ENCODE results near the gene ZNF77.
"Not testable (repeated sequence)": the region's sequence is repeated elsewhere in the genome, so short reads cannot be mapped to it uniquely, and the experiment has no call there.

Gene ZNF77

DNA sequence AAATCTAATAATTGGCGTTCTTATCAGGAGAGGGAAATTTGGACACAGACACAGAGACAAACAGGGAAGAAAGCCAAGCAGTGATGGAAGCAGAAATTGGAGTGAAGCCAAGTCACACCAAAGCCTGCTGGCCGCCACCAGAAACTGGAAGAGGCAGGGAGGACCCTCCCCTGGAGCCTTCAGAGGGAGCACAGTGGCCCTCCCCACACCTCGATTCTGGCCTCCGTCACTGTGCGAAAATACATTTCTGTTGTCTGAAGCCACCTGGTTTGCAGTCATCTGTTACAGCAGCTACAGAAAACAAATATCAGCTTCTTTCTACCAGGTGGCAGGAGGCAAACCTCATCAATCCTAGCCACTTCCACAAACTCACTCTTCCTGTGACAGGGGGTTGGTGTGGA, 24.3 kb upstream of the ZNF77 start:
- DNase-seq = no peak

DNA sequence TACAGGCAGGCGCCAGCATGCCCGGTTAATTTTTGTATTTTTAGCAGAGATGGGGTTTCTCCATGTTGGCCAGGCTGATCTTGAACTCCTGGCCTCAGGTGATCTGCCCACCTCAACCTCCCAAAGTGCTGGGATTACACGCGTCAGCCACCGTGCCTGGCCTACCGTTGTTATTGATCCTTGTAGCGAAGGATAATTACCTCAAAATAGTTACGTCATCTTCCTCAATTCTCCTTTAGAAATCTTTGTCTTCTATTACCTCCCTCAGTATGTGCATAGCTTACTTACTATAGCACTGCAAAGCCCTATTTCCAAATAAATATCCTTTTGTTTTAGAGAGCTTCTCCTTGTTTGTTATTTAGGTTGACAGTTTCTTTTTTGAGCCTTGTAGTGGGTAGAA, 23.2 kb upstream of the ZNF77 start:
- DNase-seq = no peak

DNA sequence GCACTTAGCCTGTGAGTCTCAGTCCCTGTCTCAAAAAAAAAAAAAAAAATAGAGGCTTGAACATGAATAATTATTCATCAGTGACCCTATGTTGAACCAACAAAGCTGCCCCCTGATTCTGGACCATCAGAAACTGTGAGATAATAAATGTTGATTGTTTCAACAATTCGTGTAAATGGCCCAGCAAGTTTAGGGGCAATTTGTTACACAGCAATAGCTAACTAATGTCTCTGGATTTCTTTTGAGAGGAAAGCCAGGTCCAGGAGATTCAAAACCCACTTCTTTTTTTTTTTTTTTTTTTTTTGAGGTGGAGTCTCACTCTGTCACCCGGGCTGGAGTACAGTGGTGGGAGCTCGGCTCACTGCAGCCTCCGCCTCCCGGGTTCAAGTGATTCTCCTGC, 20.1 kb upstream of the ZNF77 start:
- no peak for DNase-seq

DNA sequence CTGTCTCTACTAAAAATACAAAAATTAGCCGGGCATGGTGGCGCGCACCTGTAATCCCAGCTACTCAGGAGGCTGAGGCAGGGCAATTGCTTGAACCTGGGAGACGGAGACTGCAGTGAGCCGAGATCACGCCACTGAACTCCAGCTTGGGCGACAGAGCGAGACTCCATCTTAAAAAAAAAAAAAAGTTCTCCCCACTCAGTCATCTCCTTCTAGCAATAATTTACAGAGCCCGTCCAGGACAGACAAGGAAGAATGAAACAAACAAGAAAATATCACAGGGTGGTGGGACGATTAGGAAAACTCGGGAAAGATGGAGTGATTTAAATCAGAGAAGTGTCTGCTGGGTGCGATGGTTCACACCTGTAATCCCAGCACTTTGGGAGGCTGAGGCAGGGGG, 18.9 kb upstream of the ZNF77 start:
- DNase-seq = not testable (repeated sequence)

DNA sequence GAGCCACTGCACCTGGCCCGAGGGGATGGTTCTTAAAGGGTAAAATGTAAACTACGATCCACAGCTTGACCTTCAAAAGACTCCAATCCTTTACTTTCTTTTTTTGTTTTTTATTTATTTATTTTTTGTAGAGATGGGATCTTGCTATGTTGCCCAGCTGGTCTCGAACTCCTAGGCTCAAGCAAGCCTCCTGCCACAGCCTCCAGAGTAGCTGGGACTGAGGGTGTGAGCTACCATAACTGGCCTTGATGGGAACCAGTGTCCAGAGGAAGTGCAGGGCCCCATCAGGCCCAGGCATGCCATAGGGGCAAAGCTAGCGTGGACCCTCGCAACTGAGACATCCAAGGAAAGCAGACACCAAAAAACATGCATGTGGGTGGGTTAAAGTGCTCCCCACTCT, 18.4 kb upstream of the ZNF77 start:
- DNase-seq = no peak

DNA sequence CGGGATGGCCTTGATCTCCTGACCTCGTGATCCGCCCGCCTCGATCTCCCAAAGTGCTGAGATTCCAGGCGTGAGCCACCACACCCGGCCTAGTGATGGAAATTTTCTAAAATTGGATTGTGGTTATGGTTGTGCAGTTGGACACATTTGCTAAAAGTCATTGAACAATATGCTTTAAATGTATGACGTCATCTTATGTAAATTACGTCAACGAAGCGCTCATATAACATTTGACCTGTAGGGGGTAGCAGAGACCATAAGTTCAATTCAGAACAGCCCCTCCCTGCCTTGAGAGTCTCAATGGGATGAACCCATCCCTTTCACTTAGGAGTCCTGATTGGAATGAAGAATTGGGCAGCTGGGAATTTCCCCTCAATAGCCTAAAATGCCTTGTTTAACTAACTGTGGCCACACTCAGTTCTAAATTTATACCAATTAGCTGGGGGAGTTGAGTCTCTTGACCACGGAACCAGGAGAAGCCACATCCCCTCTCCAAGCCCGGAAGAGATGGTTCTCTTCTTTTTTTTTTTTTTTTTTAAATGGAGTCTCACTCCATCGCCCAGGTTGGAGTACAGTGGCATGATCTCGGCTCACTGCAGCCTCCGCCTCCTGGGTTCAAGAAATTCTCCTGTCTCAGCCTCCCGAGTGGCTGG, 17.4 kb upstream of the ZNF77 start:
- no peak for DNase-seq

DNA sequence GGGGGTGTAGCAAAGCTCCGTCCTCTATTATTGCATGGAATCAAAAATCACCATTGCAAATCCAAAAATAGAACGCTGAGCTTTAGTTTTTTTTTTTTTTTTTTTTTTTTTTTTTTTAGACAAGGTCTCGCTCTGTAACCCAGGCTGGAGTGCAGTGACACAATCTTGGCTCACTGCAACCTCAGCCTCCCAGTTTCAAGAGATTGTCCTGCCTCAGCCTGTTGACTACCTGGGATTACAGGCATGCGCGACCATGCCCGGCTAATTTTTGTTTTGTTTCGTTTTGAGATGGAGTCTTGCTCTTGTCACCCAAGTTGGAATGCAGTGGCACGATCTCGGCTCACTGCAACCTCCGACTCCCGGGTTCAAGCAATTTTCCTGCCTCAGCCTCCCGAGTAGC, 15.3 kb upstream of the ZNF77 start:
- no peak for DNase-seq

DNA sequence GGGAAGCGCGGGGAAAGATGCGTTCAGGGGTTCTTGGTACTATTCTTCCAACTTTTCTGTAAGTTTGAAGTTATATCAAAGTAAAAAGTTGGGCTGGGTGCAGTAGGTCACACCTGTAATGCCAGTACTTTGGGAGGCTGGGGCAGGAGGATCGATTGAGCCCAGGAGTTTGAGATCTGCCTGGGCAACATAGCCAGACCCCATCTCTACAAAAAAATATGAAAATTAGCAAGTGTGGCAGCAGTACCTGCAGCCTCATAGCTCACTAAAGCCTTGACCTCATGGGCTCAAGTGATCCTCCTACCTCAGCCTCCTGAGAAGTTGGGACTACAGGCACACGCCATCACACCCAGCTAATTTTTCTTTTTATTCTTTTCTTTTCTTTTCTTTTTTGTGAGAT, 12.4 kb upstream of the ZNF77 start:
- DNase-seq = no peak

DNA sequence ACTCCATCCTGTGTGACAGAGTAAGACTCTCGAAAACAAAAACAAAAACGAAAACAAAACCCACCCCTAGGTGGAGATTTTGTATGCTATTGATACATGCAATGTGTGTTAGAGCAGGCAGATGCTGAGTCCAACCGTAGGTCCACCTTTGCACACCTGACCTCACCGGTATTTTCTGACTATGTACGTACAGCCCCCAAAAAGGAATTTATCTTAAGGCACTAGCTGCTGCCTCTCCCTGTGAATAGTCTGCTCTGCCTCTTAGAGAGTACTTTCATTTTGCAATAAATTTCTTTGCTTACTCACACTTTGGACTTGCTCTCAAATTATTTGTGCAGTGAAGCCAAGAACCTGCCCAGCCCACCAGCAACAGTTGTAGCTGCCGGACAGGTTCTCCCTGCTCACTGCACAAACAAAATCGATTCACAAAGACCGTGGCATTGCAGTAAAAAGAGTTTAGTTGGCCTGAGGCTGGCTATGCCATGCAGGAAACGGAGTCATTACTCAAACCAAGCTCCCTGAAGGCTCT, 8.2 kb upstream of the ZNF77 start:
- no peak for DNase-seq

DNA sequence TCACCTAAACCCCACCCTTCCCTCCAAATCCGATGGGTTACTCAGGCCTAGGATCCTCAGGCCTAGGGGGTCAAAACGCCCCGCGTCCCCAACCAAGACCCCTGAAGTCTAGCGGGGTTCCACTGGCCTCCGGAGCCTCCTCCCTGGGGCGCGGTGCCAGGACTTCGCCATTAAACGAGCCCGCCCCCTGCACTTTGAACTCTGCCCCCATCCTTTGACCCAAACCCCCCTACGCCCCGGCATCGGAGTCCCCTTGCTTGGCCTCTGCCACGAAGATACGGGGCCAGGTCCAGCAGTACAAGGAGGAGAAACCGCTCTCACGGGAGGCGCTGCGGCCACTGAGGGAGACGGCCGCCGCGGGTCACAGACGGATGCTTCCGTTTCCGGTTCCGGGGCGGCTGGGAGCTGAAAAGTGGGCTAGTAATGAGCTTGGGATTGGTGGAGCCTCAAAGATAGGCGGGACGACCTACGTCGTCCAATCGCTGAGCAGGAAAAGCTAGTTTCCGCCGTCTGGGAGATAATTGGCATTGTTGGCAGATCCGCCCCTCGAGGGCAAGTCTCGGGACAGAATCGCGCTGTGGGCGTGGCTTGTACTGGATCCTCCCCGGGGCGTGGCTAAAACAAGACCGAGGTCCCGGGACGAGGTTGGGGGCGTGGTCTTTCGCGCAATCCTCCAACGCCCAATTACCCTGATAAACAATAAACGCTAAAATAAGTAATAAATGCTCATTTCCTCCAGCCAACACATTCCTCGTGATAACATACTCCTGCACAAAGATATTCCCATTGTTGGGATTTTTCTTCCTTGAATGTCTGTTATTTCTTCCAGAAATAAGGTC, 5.7 kb upstream of the ZNF77 start:
- DNase-seq = peak; percentile 99

DNA sequence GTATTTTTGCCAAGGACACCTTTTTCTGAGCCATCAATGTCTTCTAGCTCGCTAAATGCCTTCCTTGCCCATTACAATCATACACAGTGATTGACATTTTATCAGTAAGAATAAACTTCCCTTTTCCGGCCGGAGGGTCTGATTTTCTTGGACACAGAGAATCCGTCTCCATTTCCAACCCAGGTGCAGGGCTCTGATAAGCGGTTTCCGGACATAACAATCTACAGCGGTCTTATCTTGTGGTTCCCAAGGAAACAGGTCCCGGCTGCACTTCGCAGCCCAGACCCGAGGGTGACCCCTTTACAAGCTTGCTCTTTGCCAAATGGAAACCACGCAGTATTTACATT, 5.1 kb upstream of the ZNF77 start:
- DNase-seq = no peak

DNA sequence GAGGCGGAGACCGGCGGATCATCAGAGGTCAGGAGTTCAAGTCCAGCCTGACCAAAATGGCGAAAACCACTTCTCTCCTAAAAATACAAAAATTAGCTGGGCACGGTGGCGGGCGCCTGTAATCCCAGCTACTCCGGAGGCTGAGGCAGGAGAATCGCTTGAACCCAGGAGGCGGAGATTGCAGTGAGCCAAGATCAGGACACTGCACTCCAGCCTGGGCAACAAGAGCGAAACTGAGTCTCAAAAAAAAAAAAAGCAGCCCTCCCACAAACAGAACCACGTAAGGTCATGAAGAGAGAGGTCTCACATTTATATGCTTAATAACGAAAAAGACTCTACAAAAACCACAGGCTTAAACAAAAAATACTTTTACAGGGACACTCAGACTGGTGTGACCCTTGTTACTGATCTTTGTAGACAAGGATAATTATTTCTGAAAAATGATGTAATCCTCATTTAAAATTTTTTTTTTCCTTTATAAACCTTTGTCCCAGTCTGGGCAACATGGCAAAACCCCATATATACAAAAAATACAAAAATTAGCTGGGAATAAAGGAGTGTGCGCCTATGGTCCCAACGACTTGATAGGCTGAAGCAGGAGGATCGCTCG, 909 bp upstream of the ZNF77 start:
- DNase-seq = no peak

DNA sequence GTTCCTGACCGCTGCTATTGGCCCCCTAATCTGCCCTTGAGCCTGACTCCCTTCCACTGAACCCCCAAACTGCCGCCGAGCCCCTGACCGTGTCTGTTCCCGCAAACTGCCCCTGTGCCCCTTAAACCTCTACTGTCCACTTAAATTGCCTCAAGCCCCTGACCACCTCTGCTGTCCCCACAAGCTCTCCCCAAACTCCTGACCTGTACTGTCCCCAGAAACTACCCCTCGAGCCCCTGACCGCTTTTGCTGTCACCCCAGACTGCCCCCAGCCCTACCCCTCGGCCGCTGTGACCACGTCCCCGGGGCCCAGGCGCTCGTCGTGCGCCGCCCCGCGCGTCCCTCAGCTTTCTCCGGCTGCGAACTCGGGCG, 382 bp downstream of the ZNF77 start:
- no peak for DNase-seq

DNA sequence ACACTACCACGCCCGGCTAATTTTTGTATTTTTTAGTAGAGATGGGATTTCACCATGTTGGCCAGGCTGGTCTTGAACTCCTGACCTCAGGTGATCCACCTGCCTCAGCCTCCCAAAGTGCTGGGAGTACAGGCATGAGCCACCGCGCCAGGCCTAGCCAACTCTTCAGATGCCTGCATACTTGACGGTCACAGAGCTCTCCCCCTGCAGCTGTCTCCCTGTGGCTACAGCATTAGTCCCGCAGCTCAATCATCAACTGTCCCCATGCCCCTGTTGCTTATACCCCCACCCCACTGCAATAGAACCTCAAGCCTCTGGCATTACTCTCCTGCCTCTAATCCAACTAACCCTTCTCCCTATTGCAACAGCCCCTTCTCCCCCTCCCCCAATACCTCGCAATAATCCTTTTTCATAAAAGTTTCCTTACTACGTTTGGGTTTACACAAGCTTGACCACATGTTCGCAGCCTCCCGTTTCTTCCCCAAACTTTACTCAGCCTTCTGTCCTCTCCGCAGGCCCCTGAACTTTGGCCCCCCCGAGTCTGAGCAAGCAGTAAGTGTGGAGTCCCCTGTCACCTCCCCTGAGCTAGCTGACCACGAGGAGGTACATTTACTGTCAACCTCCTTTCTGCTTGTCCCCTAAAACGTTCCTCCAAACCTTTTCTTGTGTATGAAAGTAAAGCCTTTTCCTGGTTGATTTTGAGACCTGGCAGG, 1.7 kb downstream of the ZNF77 start:
- DNase-seq = no peak

DNA sequence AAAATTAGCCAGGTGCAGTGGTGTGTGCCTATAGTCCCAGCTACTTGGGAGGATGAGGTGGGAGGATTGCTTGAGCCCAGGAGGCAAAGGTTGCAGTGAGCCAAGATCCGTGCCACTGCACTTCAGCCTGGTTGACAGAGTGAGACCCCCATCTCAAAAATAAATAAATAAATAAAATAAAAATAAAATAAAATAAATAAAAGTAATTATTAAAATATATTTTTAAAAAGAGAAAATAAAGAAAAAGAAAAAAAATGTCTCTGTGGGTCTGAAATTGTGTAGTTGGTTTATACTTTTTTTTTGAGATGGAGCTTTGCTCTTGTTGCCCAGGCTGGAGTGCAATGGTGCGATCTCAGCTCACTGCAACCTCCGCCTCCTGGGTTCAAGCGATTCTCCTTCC, 8.9 kb downstream of the ZNF77 start:
- DNase-seq = not testable (repeated sequence)

DNA sequence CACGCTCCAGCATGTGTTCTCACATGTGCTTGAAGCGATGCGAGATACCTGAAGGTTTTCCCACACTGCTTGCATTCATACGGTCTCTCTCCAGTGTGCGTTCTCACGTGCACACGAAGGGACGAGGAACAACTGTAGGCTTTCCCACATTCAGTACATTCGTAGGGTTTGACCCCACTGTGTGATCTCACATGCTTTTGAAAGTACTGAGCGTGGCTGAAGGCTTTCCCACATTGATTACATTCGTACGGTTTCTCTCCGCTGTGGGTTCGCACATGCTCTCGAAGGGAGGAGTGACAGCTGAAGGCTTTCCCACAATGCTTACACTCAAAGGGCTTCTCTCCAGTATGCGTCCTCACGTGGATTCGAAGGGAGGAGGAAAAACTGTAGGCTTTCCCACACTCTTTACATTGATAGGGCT, 11.3 kb downstream of the ZNF77 start:
- no peak for DNase-seq

DNA sequence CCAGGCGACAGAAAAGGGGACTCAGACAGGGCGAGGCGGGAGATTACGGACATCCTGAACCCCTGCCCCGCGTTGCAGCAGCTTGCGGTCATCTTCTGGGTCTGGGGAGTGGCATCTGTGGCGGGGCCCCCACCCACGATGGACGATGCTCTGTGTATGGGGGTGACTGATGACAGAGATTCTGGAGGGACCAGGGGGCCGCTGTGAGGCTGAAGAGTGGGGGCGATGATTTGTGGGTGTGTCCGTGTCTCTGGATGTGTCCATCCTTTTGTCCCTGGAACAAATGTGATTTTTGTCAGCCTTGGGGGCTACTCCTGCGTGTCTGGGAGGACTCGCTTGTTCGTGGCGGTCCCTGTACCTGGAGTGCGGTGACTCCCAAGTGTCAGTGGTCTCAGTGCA, 17.7 kb downstream of the ZNF77 start:
- no peak for DNase-seq

DNA sequence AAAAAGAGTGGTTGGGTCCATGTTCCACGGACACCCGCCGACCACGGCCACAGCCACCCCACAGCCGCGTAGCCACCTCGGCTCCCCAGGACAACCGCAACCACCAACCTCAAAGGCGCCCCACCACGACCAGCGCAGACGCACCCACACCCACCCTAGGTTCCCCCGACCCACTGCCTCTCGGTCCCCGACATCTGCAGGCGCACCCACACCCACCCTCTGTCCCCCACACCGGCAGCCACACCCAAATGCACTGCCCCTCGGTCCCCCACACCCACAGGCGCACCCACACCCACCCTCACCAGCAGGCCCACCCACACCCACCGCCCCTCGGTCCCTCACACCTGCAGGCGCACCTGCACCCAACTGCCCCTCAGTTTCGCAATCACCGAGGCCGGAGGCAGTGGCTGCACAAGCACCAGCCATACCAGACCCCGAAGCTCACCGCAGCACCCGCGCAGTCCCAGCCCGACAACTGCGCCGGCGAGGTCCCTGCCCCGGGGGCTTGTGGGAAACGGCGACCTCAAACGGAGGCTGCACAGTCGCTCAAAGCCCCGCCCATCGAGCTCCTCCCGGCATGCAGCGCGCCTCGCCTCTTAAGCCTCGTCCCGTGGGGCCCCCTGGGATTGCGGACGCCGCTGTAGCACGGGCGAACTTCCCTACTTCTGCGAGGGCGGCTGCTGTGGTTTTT, 18.3 kb downstream of the ZNF77 start:
- peak; percentile 12 for DNase-seq

DNA sequence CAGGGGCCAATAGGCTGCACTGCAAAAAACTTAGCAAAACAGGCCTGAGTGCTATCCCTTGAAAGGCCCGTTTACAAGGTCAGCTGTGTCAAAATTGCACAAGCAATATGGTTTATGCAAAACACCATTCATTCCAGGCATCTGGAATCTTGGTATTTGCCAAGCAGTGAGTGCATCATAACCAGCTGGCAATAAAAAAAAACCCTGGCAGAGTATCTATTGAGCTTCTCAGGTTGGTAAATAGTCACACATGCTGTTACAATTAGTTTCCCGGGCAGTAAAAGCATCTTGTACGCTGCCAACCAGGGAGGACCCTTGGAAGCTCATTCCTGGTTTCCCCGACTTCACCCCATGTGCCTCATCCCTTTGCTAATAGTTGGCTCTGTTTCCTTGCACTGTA, 21.3 kb downstream of the ZNF77 start:
- no peak for DNase-seq

DNA sequence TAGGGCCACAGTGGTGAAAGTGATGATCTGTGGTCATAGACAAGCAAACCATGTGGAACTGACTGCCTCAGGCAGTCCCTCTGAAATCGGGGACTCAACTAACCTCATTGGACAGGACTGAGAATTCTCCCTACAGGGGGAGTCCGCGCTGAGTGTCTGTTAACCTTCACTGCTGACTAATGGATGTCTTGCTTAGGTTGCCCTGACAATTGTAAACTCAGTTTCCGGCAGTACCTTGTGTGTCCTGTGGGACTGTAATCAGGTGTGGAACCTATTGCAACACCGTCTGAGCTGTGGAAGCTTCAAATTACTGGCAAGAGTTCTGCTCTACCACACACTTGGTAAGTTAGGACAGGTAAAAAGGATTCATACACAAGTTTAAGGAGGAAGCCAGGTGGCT, 21.8 kb downstream of the ZNF77 start:
- no peak for DNase-seq

DNA sequence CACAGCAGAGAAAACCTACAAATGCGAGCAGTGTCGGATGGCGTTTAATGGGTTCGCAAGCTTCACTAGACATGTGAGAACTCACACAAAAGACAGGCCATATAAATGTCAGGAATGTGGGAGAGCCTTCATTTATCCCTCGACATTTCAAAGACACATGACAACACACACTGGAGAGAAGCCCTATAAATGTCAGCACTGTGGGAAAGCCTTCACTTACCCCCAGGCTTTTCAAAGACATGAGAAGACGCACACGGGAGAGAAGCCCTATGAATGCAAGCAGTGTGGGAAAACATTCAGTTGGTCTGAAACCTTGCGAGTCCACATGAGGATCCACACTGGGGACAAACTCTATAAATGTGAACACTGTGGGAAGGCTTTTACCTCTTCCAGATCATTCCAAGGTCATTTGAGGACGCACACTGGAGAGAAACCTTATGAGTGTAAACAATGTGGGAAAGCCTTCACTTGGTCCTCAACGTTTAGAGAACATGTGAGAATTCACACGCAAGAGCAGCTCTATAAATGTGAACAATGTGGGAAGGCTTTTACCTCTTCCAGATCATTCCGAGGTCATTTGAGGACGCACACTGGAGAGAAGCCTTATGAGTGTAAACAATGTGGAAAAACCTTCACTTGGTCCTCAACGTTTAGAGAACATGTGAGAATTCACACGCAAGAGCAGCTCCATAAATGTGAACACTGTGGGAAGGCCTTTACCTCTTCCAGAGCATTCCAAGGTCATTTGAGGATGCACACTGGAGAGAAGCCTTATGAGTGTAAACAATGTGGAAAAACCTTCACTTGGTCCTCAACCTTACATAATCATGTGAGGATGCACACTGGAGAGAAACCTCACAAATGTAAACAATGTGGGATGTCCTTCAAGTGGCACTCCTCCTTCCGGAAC, 27.2 kb downstream of the ZNF77 start:
- DNase-seq = no peak

DNA sequence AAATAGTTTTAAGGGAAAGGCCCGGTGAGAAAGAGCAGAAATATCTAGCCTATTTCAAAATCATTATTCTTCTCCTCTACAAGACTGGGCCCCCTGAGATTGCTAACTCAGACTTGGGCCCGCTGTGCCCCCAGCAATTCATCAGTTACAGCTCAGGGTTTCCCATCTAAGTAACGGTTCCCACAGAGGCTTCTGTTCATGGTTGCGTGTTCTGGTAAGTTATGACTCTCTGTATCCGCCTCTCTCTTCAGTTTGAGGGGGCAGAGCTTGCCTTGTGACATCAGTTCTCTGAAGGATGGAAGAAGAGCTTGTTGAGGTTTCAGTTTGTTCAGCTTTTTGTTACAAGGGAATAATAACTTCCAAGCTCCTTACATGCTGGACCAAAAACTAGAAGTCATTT, 32.5 kb downstream of the ZNF77 start:
- no peak for DNase-seq
